ENCODE data around the gene PACS1. TPM values are rescaled to one million over a fixed set of nuclear protein-coding genes. Genes with fewer than 3 reads are reported as not detected.

PACS1 gene
- total and polyA plus RNA-seq, 7 experiments from 2014 or later = 48.0 to 314 (median 210) TPM

DNA sequence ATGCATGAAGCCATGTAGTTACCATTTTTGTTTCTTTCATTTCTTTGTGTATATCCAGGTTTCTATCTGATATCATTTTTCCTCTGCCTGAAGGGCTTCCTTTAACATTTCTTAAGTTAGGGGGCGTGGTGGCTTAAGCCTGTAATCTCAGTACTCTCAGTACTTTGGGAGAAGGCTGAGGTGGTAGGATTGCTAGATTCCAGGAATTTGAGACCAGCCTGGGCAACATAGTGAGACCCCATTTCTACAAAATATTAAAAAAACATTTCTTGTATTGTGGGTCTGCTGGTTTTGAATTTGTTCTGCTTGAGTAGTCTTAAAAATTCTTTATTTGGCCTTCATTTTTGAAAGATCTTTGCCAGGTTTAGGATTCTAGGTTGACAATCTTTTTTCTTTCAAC is 5.5 kb upstream of the PACS1 start:
- Mint-ChIP-seq H3K27ac (peak overlapping the region in 6 of 9 donors; percentile 22 to 84 (median 66)), H3K27me3 (no peaks in the 10 kb centered on the region), H3K4me1 (peaks cover 36 to 60% (median 55%) of the 10 kb centered on the region in 7 donors), H3K36me3 (peaks cover 27 to 68% (median 58%) of the 10 kb centered on the region in 5 donors), H3K9me3 (peaks cover 0 to 8% (median 0%) of the 10 kb centered on the region in 11 donors), H3K4me3 (no peak overlapping the region)
- no peak for ATAC-seq
- ChIA-PET CTCF (interaction anchor here (0.7 to 8.7 kb wide), 5 partner anchors 12 to 114 kb away, joined by 3 to 67 read pairs (median 4); partner anchors contain the start of gene SF3B2), POLR2A (interaction anchor here (1.1 kb wide), 1 partner anchor 49 kb away, joined by 3 read pairs; no protein-coding TSS in a partner anchor)
- Histone ChIP-seq H3K4me3 (ENCODE audit: low read length) (no peak overlapping the region), H3K27ac (ENCODE audit: low read depth, low read length) (no peak overlapping the region), H3K4me1 (ENCODE audit: control insufficient read depth in 2 of 2, insufficient read depth in 2 of 2, low read length in 2 of 2) (peaks cover 4 to 6% of the 10 kb centered on the region in 2 donors), H3K9me3 (ENCODE audit: control insufficient read depth in 2 of 3, low read length in 3 of 3) (no peaks in the 10 kb centered on the region), H3K27me3 (ENCODE audit: control insufficient read depth in 2 of 2, insufficient read depth in 2 of 2, low read length in 2 of 2) (no peaks in the 10 kb centered on the region), H3K36me3 (ENCODE audit: control insufficient read depth in 2 of 3, insufficient read depth in 3 of 3, low read length in 3 of 3) (peaks cover 34 to 80% (median 61%) of the 10 kb centered on the region in 3 experiments)
- no peak for DNase-seq
- intact Hi-C loops (cut with micrococcal nuclease) = no loop called here

GRCh38 chr11:66066751-66067150 is 3.3 kb upstream of the PACS1 start:
- Mint-ChIP-seq H3K27ac (peak overlapping the region; percentile 2 to 99 (median 80)), H3K9me3 (peaks cover 0 to 8% (median 0%) of the 10 kb centered on the region in 11 donors), H3K27me3 (no peaks in the 10 kb centered on the region), H3K4me1 (peaks cover 36 to 60% (median 48%) of the 10 kb centered on the region in 7 donors), H3K36me3 (peaks cover 22 to 53% (median 43%) of the 10 kb centered on the region in 5 donors), H3K4me3 (no peak overlapping the region)
- no peak overlapping the region for H3K4me3 ChIP-seq (ENCODE audit: low read length)
- intact Hi-C loops (cut with micrococcal nuclease) = loop anchor here in 1 of 2 donors (5.0 kb wide), 1 partner anchor 36 kb away; no protein-coding TSS in a partner anchor
- DNase-seq (no peak), ATAC-seq (no peak)
- peaks cover 19 to 62% (median 39%) of the 10 kb centered on the region in 3 experiments for H3K36me3 ChIP-seq (ENCODE audit: control insufficient read depth in 2 of 3, insufficient read depth in 3 of 3, low read length in 3 of 3)
- H3K27me3 ChIP-seq (ENCODE audit: control insufficient read depth in 2 of 2, insufficient read depth in 2 of 2, low read length in 2 of 2) = no peaks in the 10 kb centered on the region
- CTCF ChIA-PET = interaction anchor here (1.0 to 8.7 kb wide), 10 partner anchors 13 to 82 kb away, joined by 3 to 67 read pairs (median 9); partner anchors contain the start of gene SF3B2
- POLR2A ChIA-PET = interaction anchor here (1.2 to 8.2 kb wide), 6 partner anchors 8 to 58 kb away, joined by 3 to 139 read pairs (median 4); partner anchors contain the start of gene SF3B2
- H3K9me3 ChIP-seq (ENCODE audit: control insufficient read depth in 2 of 3, low read length in 3 of 3) = no peaks in the 10 kb centered on the region
- H3K27ac ChIP-seq (ENCODE audit: low read depth, low read length) = peak overlapping the region; percentile 25
- peaks cover 5 to 6% of the 10 kb centered on the region in 2 donors for H3K4me1 ChIP-seq (ENCODE audit: control insufficient read depth in 2 of 2, insufficient read depth in 2 of 2, low read length in 2 of 2)

GRCh38 chr11:66067640-66068039 is 2.4 kb upstream of the PACS1 start:
- ATAC-seq = no peak
- Mint-ChIP-seq H3K4me3 (peak overlapping the region in 1 of 10 donors; percentile 93), H3K9me3 (peaks cover 0 to 8% (median 0%) of the 10 kb centered on the region in 11 donors), H3K36me3 (peaks cover 22 to 58% (median 44%) of the 10 kb centered on the region in 5 donors), H3K27me3 (no peaks in the 10 kb centered on the region), H3K4me1 (peaks cover 44 to 67% (median 55%) of the 10 kb centered on the region in 7 donors), H3K27ac (peak overlapping the region; percentile 72 to 99 (median 93))
- Histone ChIP-seq H3K4me1 (ENCODE audit: control insufficient read depth in 2 of 2, insufficient read depth in 2 of 2, low read length in 2 of 2) (peaks cover 13 to 14% of the 10 kb centered on the region in 2 donors), H3K4me3 (ENCODE audit: low read length) (no peak overlapping the region), H3K27me3 (ENCODE audit: control insufficient read depth in 2 of 2, insufficient read depth in 2 of 2, low read length in 2 of 2) (no peaks in the 10 kb centered on the region), H3K36me3 (ENCODE audit: control insufficient read depth in 2 of 3, insufficient read depth in 3 of 3, low read length in 3 of 3) (peaks cover 18 to 54% (median 36%) of the 10 kb centered on the region in 3 experiments), H3K9me3 (ENCODE audit: control insufficient read depth in 2 of 3, low read length in 3 of 3) (no peaks in the 10 kb centered on the region), H3K27ac (ENCODE audit: low read depth, low read length) (peak overlapping the region; percentile 44)
- intact Hi-C loops (cut with micrococcal nuclease) = loop anchor here (1.0 to 5.0 kb wide), 7 partner anchors 23 to 67 kb away; partner anchors contain the start of genes BANF1 (in 1 of the 2) and EIF1AD (in 1 of the 2)
- DNase-seq = no peak
- ChIA-PET POLR2A (interaction anchor here (1.2 to 8.2 kb wide), 10 partner anchors 9 to 65 kb away, joined by 3 to 139 read pairs (median 6); partner anchors contain the start of genes BANF1, EIF1AD and SF3B2), CTCF (interaction anchor here (0.5 to 8.7 kb wide), 21 partner anchors 9 to 291 kb away, joined by 3 to 67 read pairs (median 5); partner anchors contain the start of genes BANF1 and SF3B2)

DNA sequence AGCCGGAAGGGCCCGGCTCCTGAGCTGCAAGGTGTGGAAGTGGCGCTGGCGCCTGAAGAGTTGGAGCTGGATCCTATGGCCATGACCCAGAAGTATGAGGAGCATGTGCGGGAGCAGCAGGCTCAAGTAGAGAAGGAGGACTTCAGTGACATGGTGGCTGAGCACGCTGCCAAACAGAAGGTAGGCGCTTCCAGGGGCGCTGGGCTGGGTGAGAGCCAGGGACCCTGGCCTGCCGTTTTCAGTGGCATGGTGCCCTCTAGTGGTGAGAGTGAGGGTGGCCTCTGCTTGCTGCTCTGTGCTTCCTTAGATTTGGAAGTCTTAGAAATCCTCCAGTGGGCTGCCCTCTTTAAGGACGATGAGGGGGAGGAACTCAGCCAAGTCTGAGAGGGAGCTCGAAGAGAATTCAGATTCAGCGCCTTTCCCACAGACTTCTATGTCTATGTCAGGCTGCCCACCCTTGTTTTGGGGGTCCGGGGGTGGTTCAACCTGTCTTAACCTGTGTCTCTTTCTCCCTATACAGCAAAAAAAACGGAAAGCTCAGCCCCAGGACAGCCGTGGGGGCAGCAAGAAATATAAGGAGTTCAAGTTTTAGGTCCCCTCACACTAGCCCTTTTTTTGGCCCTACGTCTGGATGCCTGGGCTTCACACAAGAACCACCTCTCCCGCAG is 1.8 kb upstream of the PACS1 start:
- Histone ChIP-seq H3K4me3 (ENCODE audit: low read length) (no peak overlapping the region), H3K36me3 (ENCODE audit: control insufficient read depth in 2 of 3, insufficient read depth in 3 of 3, low read length in 3 of 3) (peaks cover 16 to 53% (median 30%) of the 10 kb centered on the region in 3 experiments), H3K27ac (ENCODE audit: low read depth, low read length) (peak overlapping the region; percentile 84), H3K27me3 (ENCODE audit: control insufficient read depth in 2 of 2, insufficient read depth in 2 of 2, low read length in 2 of 2) (no peaks in the 10 kb centered on the region), H3K9me3 (ENCODE audit: control insufficient read depth in 2 of 3, low read length in 3 of 3) (no peaks in the 10 kb centered on the region), H3K4me1 (ENCODE audit: control insufficient read depth in 2 of 2, insufficient read depth in 2 of 2, low read length in 2 of 2) (peaks cover 18 to 19% of the 10 kb centered on the region in 2 donors)
- Mint-ChIP-seq H3K36me3 (peaks cover 20 to 58% (median 44%) of the 10 kb centered on the region in 5 donors), H3K4me3 (peak overlapping the region; percentile 15 to 96 (median 78)), H3K9me3 (peaks cover 0 to 6% (median 0%) of the 10 kb centered on the region in 11 donors), H3K27me3 (no peaks in the 10 kb centered on the region), H3K27ac (peak overlapping the region; percentile 88 to 99 (median 94)), H3K4me1 (peaks cover 50 to 67% (median 58%) of the 10 kb centered on the region in 7 donors)
- intact Hi-C loops (cut with micrococcal nuclease) = loop anchor here (1.0 to 5.0 kb wide), 7 partner anchors 23 to 66 kb away; partner anchors contain the start of genes BANF1 (in 1 of the 2) and EIF1AD (in 1 of the 2)
- ChIA-PET POLR2A (interaction anchor here (0.6 to 8.2 kb wide), 15 partner anchors 8 to 365 kb away, joined by 3 to 139 read pairs (median 5); partner anchors contain the start of genes BANF1, EIF1AD and SF3B2), CTCF (interaction anchor here (0.5 to 8.7 kb wide), 32 partner anchors 8 to 291 kb away, joined by 3 to 67 read pairs (median 5); partner anchors contain the start of genes BANF1 and SF3B2)
- peak; percentile 55 to 78 (median 71) for DNase-seq
- peak; percentile 58 for ATAC-seq

DNA sequence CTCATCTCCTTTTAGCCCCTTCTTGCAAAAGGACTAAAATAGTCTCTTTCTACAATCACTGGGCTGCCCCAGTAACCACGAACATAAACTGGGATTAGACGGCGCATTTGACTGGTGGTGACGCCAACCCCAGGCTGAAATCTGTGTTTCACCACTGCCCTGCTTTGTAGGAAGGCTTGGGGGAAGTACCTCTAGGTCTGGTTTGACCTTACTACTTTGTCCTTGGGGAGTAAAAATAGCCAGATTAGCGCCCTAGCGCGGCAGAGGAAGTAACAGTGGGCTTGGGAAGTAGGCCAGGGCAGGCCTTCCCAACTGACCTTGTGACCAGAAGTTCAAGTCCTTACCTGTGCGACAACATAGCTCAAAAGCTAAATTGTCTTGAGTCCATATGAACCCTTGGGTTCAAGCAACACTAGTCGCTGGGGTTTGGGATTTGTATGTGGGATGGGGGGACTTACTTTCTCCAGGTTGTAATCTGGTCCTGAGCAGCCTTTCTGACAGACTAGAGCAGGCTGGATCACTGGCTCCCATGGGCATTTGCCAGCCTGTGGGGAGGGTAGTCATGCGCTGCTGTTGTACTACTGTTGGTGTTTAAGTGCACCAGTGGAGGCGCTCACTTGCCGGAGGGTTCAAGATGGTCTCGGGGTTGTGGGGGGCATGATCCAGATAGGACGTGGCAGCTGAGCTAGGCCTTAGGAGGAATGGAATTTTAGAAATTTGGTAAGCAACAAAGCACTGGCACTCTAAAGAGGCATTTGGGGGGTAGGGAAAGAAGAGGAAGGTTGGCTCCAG is 953 bp upstream of the PACS1 start:
- intact Hi-C loops (cut with micrococcal nuclease) = loop anchor here (1.0 to 5.0 kb wide), 7 partner anchors 24 to 66 kb away; partner anchors contain the start of genes BANF1 (in 1 of the 2) and EIF1AD (in 1 of the 2)
- Histone ChIP-seq H3K4me1 (ENCODE audit: control insufficient read depth in 2 of 2, insufficient read depth in 2 of 2, low read length in 2 of 2) (peaks cover 20 to 23% of the 10 kb centered on the region in 2 donors), H3K27ac (ENCODE audit: low read depth, low read length) (peak overlapping the region; percentile 84), H3K9me3 (ENCODE audit: control insufficient read depth in 2 of 3, low read length in 3 of 3) (no peaks in the 10 kb centered on the region), H3K4me3 (ENCODE audit: low read length) (peak overlapping the region; percentile 46), H3K36me3 (ENCODE audit: control insufficient read depth in 2 of 3, insufficient read depth in 3 of 3, low read length in 3 of 3) (peaks cover 10 to 48% (median 21%) of the 10 kb centered on the region in 3 experiments), H3K27me3 (ENCODE audit: control insufficient read depth in 2 of 2, insufficient read depth in 2 of 2, low read length in 2 of 2) (no peaks in the 10 kb centered on the region)
- Mint-ChIP-seq H3K27me3 (no peaks in the 10 kb centered on the region), H3K9me3 (peaks cover 0 to 6% (median 0%) of the 10 kb centered on the region in 11 donors), H3K4me3 (peak overlapping the region; percentile 73 to 97 (median 87)), H3K4me1 (peaks cover 52 to 70% (median 57%) of the 10 kb centered on the region in 7 donors), H3K27ac (peak overlapping the region; percentile 88 to 99 (median 94)), H3K36me3 (peaks cover 11 to 52% (median 43%) of the 10 kb centered on the region in 5 donors)
- peak in 7 of 9 donors; percentile 28 to 48 (median 39) for DNase-seq
- ATAC-seq = peak; percentile 20
- POLR2A ChIA-PET = interaction anchor here (0.6 to 8.2 kb wide), 16 partner anchors 9 to 364 kb away, joined by 3 to 139 read pairs (median 6); partner anchors contain the start of genes BANF1, EIF1AD and SF3B2
- CTCF ChIA-PET = interaction anchor here (0.6 to 8.7 kb wide), 24 partner anchors 7 to 213 kb away, joined by 3 to 67 read pairs (median 5); partner anchors contain the start of genes BANF1 and SF3B2

Data from naive thymus-derived CD4-positive, alpha-beta T cell (primary cell).